K562 (cell line): Measurements from ENCODE around the gene PABPC3. TPM values are rescaled to one million over a fixed set of nuclear protein-coding genes. Genes with fewer than 3 reads are reported as not detected.

Experiments used
- ATAC-seq: fragments of 200-7000 bp; cut with Tn5 transposase; 3 replicates; pipeline ENCODE4 v1.9.1; 2020; ENCODE audit warnings: moderate library complexity
- BruUV-seq: library from RNA; stranded (reverse); fragments of 400-500 nt; replicated peaks from 2 replicates; lab custom pipeline; 2021; lab: Mats Ljungman, UMichigan
- CTCF ChIA-PET: fragments of 300-600 bp; formaldehyde crosslinking; extraction: SDS; loops from one replicate; lab custom pipeline; 2021; ENCODE audit warnings: low intra/inter-chr PET ratio; lab: Yijun Ruan, JAX
- POLR2A ChIA-PET: fragments of 300-600, 350-650 bp; sonication (Branson Sonifier 250); formaldehyde crosslinking; extraction: SDS; loops from one replicate; lab custom pipeline; 2021; ENCODE audit warnings: antibody characterized with exemption, inconsistent platforms; lab: Yijun Ruan, JAX
- DNase-seq, 4 experiments: peaks; one replicate each; pipeline versions ENCODE4 v3.0.0 to v3.0.0-alpha.2; 2011 to 2018; ENCODE audit warnings: low spot score in 3 of 4, mixed read lengths in 3 of 4; ENCODE audit errors: extremely low read depth in 1 of 4
- FAIRE-seq: peaks from 2 replicates; lab custom pipeline; 2011; peaks lifted over from hg19 to GRCh38; lab: Jason Lieb, UNC
- H2AFZ ChIP-seq: 2 replicates; pipeline ENCODE4 v1.6.0; 2011; ENCODE audit warnings: low read depth, low read length, control low read depth, inconsistent platforms
- H3K27ac ChIP-seq: fragments of 200-600 bp; 3 replicates; pipeline ENCODE4 v1.8.0; 2011; ENCODE audit warnings: low read depth, mild to moderate bottlenecking, control low read depth, inconsistent platforms, low read length, moderate library complexity, mixed read lengths; ENCODE audit errors: extremely low read depth
- H3K27me3 ChIP-seq, 2 experiments: fragments of 300-600 bp in 1 of 2; 2 replicates in 1 of 2; 3 replicates in 1 of 2; pipeline versions ENCODE4 v1.6.0 to v1.8.0; 2011; ENCODE audit warnings: inconsistent platforms in 2 of 2, low read length in 2 of 2, mild to moderate bottlenecking in 1 of 2, mixed read lengths in 1 of 2, moderate library complexity in 1 of 2; ENCODE audit not compliant: control insufficient read depth in 2 of 2, insufficient read depth in 2 of 2
- H3K36me3 ChIP-seq: fragments of 300-600 bp; 3 replicates; pipeline ENCODE4 v1.8.0; 2011; ENCODE audit warnings: mild to moderate bottlenecking, low read length, inconsistent platforms; ENCODE audit not compliant: control insufficient read depth, insufficient read depth
- H3K4me1 ChIP-seq, 2 experiments: fragments of 200-600 bp in 1 of 2; replicated peaks in 1 of 2; 2 replicates in 1 of 2; 3 replicates in 1 of 2; pipeline versions ENCODE4 v1.5.1 to v1.8.0; 2011; ENCODE audit warnings: inconsistent platforms in 2 of 2, low read length in 2 of 2, mild to moderate bottlenecking in 1 of 2, mixed read lengths in 1 of 2, moderate library complexity in 1 of 2; ENCODE audit not compliant: control insufficient read depth in 2 of 2, insufficient read depth in 2 of 2
- H3K4me2 ChIP-seq: 2 replicates; pipeline ENCODE4 v1.6.1; 2011; ENCODE audit warnings: low read length, control low read depth, inconsistent platforms, mixed read lengths; ENCODE audit not compliant: insufficient read depth
- H3K4me3 ChIP-seq: fragments of 200-600 bp; sonication (generic), shearing (Covaris generic); 2 replicates; pipeline ENCODE4 v1.5.1; 2016; ENCODE audit warnings: control low read depth, inconsistent platforms
- H3K79me2 ChIP-seq: fragments of 200-600 bp; 3 replicates; pipeline ENCODE4 v1.8.0; 2011; ENCODE audit warnings: low read length, inconsistent platforms; ENCODE audit not compliant: control insufficient read depth, insufficient read depth
- H3K9ac ChIP-seq, 2 experiments: 2 replicates each; pipeline versions ENCODE4 v1.6.0 to v1.6.1; 2011; ENCODE audit warnings: low read depth in 2 of 2, low read length in 2 of 2, control low read depth in 1 of 2, inconsistent platforms in 1 of 2, mild to moderate bottlenecking in 1 of 2, mixed read lengths in 1 of 2; ENCODE audit not compliant: insufficient read depth in 1 of 2
- H3K9me1 ChIP-seq: one replicate; pipeline ENCODE4 v1.6.0; 2011; ENCODE audit warnings: inconsistent platforms, mild to moderate bottlenecking, low read length, moderate library complexity; ENCODE audit not compliant: control insufficient read depth, insufficient read depth
- H3K9me3 ChIP-seq: replicated peaks from 2 replicates; pipeline ENCODE4 v1.5.1; 2011; ENCODE audit warnings: low read depth, low read length, inconsistent platforms; ENCODE audit not compliant: control insufficient read depth, insufficient read depth
- H4K20me1 ChIP-seq: replicated peaks from 2 replicates; pipeline ENCODE4 v1.6.1; 2011; ENCODE audit warnings: low read length, inconsistent platforms, mixed read lengths; ENCODE audit not compliant: control insufficient read depth, insufficient read depth
- EZH2 ChIP-seq: IDR thresholded peaks from 2 replicates; pipeline ENCODE4 v1.6.1; 2012; ENCODE audit warnings: low read depth, mild to moderate bottlenecking, inconsistent platforms, low read length, borderline replicate concordance
- FOXP1 ChIP-seq: sonication (generic); formaldehyde crosslinking; IDR thresholded peaks from 2 replicates; pipeline ENCODE4 v1.8.0; 2022; ENCODE audit warnings: mild to moderate bottlenecking, missing genetic modification reagents
- ILK ChIP-seq: fragments of 450-650 bp; IDR thresholded peaks from 2 replicates; pipeline ENCODE4 v1.6.1; 2016; ENCODE audit warnings: missing genetic modification characterization, low read depth, mild to moderate bottlenecking, missing compliant biosample characterization, moderate library complexity, borderline replicate concordance
- KLF1 ChIP-seq: fragments of 450-650 bp; IDR thresholded peaks from 2 replicates; pipeline ENCODE4 v1.6.1; 2016; ENCODE audit warnings: missing genetic modification characterization, missing compliant biosample characterization
- NFE2L1 ChIP-seq: fragments of 450-650 bp; IDR thresholded peaks from 2 replicates; pipeline ENCODE4 v1.6.1; 2016; ENCODE audit warnings: missing genetic modification characterization, low read depth, mild to moderate bottlenecking, missing compliant biosample characterization, moderate library complexity, borderline replicate concordance
- SMARCB1 ChIP-seq: IDR thresholded peaks from 2 replicates; pipeline ENCODE4 v1.6.1; 2011; ENCODE audit warnings: improper control_type of control experiment, low read depth; ENCODE audit not compliant: insufficient read length
- ZBTB40 ChIP-seq, 2 experiments: fragments of 450-650 bp in 1 of 2; sonication (generic) in 1 of 2; formaldehyde crosslinking in 1 of 2; IDR thresholded peaks; 2 replicates each; pipeline versions ENCODE4 v1.7.1 to v1.9.0; 2016 to 2022; ENCODE audit warnings: inconsistent platforms in 1 of 2, mild to moderate bottlenecking in 1 of 2, missing genetic modification reagents in 1 of 2
- ZBTB43 ChIP-seq: sonication (generic); formaldehyde crosslinking; IDR thresholded peaks from 2 replicates; pipeline ENCODE4 v1.8.0; 2023; ENCODE audit warnings: mild to moderate bottlenecking, missing genetic modification reagents
- ZNF184 ChIP-seq: sonication (generic); formaldehyde crosslinking; IDR thresholded peaks from 2 replicates; pipeline ENCODE4 v1.5.0; 2020; ENCODE audit warnings: missing genetic modification reagents
- ZNF707 ChIP-seq: fragments of 250-450 bp; sonication (Bioruptor Pico); conservative IDR thresholded peaks from 2 replicates; pipeline ENCODE4 v1.8.0; 2022; ENCODE audit warnings: inconsistent platforms, mild to moderate bottlenecking, moderate library complexity
- WGBS: fragments of 100-300 bp; shearing (Covaris generic); methylation state at CpG from one replicate; pipeline ENCODE4 v1.1.6; 2016; ENCODE audit warnings: low coverage, mixed read lengths; ENCODE audit not compliant: insufficient coverage; ENCODE audit errors: missing lambda C conversion rate; 5-methylcytosine and 5-hydroxymethylcytosine counted together
- in situ Hi-C: fragments of 300-500 bp; cut with MboI; formaldehyde crosslinking; loops from 4 replicates; pipeline ENCODE4 v1.15.0; 2018; ENCODE audit warnings: inconsistent platforms, mixed read lengths
- intact Hi-C: fragments of 100-400 bp; cut with micrococcal nuclease; formaldehyde crosslinking; loops from 2 replicates; pipeline ENCODE4 v1.14.2; 2022
- polyA plus RNA-seq, 8 experiments: library from polyadenylated mRNA; depleted of rRNA in 4 of 8; stranded (reverse) in 5 of 8; unstranded in 3 of 8; fragments of >200 nt; fragmentation: Nextera tagmentation in 2 of 8; fragmentation: Illumina TruSeq in 1 of 8; extraction: Ambion mirVana in 2 of 8; extraction: Trizol in 1 of 8; gene quantifications; 2 replicates each; pipeline versions ENCODE4 v1.2.1 to v1.2.3, GENCODE V29; 2011 to 2014; ENCODE audit warnings: inconsistent platforms in 1 of 8, missing spikeins in 1 of 8
- total RNA-seq, 7 experiments: library from RNA; depleted of rRNA in 6 of 7; stranded (reverse); fragments of >200 nt in 6 of 7; fragmentation: Illumina TruSeq in 2 of 7; extraction: Trizol in 2 of 7; gene quantifications; 2 replicates each; pipeline versions ENCODE4 v1.2.1 to v1.2.3, GENCODE V29; 2011 to 2021; ENCODE audit warnings: low replicate concordance in 1 of 7

Gene PABPC3
- total and polyA plus RNA-seq, 9 of the 15 experiments (the other 6 are each of a cell fraction or from before 2014, with no cell fraction given) = 0.05 to 0.80 (median 0.25) TPM

GRCh38 chr13:25132751-25133390, 36.9 kb downstream of the PABPC3 start:
- no peak for FAIRE-seq
- intact Hi-C loops (no loop called here), in situ Hi-C loops (no loop called here)
- Histone ChIP-seq H2AFZ (no peak overlapping the region), H3K4me1 (no peaks in the 10 kb centered on the region), H3K9me1 (no peaks in the 10 kb centered on the region), H3K9me3 (no peaks in the 10 kb centered on the region), H4K20me1 (no peaks in the 10 kb centered on the region), H3K36me3 (no peaks in the 10 kb centered on the region), H3K9ac (no peak overlapping the region), H3K4me3 (no peak overlapping the region), H3K27ac (no peak overlapping the region), H3K27me3 (peaks cover 2 to 4% of the 10 kb centered on the region in 2 experiments; a peak in 2 of 5 replicates), H3K79me2 (no peaks in the 10 kb centered on the region), H3K4me2 (no peak overlapping the region)
- TF ChIP-seq FOXP1 (CRISPR knock-in tag) (no peak), ZNF184 (CRISPR knock-in tag) (no peak), ZBTB43 (no peak), SMARCB1 (no peak), ILK (tag) (no peak), ZBTB40 (IDR thresholded peaks at IDR 0.05) (no peak), ZBTB40 (CRISPR knock-in tag; IDR thresholded peaks at IDR 0.05) (no peak), NFE2L1 (tag) (no peak), ZNF707 (CRISPR knock-in tag) (no peak), EZH2 (no peak), KLF1 (tag) (no peak)
- no TSS peak for BruUV-seq
- CTCF ChIA-PET = no interaction called here
- ATAC-seq = no peak
- POLR2A ChIA-PET = no interaction called here
- no peak for DNase-seq
- WGBS = 0% methylated on average over 5 of the region's 5 CpGs
